HG03108 (cell line): Measurements from ENCODE around the gene AKIRIN1.
"Not testable (repeated sequence)": the region's sequence is repeated elsewhere in the genome, so short reads cannot be mapped to it uniquely, and the experiment has no call there.

Source experiments
- ATAC-seq: cut with Tn5 transposase; IDR thresholded peaks from one replicate; pipeline ENCODE4 v1.9.1; 2021; ENCODE audit warnings: moderate library complexity; ENCODE audit not compliant: unreplicated experiment

AKIRIN1 gene

DNA sequence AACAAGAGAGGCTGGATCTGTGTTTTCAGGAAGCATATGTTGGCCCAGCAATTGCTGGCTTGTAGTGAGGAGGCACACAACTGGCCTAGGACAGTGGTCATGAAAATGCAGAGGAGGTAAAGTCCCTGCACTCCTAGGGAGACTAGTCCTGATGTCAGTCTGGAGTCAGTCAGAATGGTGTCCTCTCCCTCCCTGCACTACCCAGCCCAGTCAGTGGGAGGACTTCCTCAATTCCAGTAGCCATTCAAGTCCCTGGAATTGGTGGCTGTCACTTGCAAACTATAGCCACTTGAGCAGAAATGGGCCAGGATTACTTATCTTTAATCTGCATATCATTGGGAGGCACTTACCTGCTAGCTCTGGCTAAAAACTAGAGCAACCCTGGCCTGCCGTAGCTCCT is 53.7 kb downstream of the AKIRIN1 start:
- ATAC-seq, result no peak

DNA sequence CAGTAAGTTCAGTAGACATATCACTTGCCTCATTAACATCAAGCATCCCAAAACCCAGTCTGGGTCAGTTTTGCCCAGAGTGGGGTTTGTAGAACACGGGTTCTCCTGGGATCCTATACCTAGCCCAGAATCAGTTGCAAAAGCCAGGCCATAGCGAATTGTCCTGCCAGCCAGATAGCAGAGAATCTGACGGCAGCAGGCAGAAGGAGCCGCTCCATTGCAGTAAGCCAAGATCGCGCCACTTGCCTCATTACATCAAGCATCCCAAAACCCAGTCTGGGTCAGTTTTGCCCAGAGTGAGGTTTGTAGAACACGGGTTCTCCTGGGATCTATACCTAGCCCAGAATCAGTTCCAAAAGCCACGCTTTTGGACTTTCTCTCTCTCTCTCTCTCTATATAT is 54.2 kb downstream of the AKIRIN1 start:
- no peak for ATAC-seq

DNA sequence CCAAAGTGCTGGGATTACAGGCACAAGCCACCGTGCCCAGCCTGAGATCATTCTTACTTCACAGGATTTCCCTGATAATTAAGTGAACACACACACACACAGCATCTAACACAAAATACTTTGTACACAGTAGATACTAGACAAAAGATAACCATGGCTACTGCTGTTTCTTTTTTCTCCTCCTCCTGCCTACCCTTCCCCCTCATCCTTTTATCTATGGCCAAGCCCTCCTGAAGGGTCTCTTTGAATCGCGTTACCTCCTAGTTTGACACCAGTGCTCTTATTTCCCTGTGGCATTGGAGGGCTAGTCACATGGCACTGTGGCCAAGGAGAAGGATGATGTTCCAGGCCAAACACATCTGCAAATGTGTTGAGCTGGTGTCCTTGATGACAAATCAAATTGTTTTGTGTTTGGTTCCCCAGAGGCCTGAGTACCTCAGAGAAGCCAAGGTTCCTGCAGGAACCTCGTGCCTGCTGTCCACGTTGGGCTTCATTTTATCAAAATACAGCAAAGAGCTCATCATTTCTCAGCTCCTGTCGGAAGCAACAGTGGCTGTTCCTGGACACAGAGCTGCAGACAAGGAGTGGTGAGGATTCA is 55.6 kb downstream of the AKIRIN1 start:
- ATAC-seq, result no peak

DNA sequence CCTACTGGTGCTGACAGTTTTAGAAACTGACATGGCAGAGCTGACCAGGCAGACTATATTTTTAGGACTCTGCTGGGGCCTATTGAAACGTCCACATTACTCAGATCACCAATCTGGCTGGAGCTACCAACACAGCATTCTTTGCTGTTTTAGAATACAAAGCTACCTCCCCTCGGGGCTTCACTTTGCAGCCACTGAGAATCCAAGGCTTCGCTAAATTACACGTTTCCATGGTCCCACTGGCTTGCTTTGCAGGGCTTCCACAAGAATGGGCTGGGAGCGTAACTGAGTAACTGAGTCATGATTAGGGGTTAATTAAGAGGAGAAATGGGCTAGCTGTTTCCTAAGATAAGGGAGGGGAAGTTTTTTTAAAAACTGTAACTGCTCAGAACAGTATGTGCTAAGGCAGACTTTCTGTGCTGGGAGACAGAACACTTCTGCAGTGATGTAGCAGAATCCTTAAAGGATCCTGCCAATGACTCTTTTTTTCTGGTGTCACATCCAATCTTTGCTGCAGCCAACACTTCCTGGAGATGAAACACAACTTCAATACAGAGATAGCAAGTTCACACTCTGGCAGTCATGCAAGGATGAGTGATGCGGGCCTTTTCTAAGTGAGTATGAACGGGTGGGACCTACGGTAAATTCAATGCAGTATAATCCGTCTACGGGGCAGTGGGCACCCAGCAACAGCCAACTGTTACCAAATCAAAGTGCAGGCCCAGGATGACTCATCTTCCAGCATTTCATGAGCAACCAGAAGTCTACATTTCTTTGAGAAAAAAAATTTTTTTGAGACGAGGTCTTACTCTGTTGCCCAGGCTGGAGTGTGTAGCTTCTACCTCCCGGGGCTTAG is 56.5 kb downstream of the AKIRIN1 start:
- no peak for ATAC-seq

DNA sequence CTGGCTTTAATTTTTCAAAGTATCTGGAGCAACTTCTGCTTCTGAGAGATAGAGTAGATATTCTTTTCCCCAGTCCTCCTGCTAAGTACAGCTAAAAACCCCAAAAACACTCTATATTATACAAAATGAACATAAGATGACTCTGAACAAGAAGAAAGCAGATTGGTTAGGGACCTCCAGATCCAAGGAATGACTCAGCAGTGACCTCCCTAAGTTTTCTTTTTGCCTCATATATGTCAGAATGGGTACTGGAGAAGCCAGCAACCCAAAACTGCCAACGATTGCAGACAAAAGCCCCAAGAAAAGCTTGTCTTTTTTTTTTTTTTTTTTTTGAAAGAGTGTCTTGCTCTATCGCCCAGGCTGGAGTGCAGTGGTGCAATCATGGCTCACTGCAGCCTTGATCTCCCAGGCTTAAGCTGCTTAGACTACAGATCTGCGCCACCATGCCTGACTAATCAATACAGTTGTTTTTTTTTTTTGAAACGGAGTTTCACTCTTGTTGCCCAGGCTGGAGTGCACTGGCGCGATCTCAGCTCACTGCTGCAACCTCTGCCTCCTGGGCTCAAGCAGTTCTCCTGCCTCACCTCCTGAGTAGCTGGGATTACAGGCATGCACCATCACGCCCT is 57.8 kb downstream of the AKIRIN1 start:
- ATAC-seq, result no peak

DNA sequence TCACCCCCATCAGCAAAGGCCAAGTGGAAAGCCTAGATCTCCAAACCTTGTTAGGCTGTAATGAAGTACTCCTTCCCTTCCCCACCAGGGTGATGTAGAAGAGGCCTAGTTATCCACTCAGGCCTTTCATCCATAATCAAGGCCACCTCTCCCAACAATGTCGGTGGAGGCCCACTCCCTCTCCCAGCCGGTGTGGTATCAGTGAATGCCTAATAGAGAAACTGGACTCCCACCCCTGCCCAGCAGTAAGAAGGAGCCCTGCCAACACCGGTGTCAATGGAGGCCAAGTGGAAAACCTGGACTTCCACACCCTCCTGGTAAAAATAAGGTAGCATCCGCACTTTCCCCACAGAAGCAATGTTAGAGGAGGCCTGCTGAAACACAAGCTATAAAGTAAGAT is 58.9 kb downstream of the AKIRIN1 start:
- no peak for ATAC-seq

DNA sequence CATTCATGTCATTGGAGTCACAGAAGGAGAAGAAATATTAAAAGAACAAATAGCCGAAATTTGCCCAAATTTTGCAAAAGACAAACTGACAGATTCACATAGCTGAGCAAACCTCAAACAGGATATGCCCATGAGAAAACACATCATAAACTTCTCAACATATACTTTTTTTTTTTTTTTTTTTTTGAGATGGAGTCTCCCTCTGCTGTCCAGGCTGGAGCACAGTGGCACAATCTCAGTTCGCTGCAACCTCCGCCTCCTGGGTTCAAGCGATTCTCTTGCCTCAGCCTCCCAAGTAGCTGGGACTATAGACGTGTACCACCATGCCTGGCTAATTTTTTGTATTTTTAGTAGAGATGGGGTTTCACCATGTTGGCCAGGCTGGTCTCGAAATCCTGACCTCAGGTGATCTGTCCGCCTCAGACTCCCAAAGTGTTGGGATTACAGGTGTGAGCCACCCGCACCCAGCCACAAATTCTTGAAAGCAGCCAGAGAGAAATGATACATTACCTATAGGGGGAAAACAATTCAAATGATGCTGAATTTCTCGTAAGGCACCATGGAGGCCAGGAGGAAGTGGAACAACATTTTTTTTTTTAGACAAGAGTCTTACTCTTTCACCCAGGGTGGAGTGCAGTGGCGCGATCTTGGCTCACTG is 60.2 kb downstream of the AKIRIN1 start:
- not testable (repeated sequence) for ATAC-seq

DNA sequence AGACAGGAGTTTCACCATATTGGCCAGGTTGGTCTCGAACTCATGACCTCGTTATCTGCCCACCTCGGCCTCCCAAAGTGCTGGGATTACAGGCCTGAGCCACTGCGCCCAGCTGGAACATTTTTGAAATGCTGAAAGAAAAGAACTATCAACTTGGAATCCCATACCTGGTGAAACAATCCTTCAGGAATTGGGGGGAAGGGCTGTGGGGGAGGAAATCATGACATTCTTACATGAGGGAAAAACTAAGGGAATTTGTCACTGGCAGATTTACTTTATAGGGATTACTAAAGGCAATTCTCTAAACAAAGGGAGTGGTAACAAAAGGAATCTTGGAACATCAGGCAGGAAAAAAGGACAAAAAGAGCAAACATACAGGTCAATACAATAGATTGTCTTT is 60.9 kb downstream of the AKIRIN1 start:
- no peak for ATAC-seq

DNA sequence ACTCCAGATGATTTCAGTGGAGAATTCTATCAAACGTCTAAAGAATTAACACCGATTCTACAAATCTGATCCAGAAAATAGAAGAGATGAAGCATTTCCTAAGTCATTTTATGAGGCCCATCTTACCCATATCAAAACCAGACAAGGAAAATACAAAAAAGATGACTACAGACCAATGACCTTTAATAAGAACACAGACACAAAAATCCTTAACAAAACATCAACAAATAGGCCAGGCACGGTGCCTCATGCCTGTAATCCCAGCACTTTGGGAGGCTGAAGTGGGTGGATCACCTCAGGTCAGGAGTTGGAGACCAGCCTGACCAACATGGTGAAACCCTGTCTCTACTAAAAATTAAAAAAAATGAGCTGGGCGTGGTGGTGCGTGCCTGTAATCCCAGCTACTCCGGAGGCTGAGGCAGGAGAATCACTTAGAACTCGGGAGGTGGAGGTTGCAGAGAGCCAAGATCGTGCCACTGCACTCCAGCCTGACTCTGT is 64.2 kb downstream of the AKIRIN1 start:
- ATAC-seq, result not testable (repeated sequence)
